NCI-H345 (cell line): ENCODE measurements around the gene MYH14.
A peak's percentile ranks its signal among the peaks of the same experiment; 100 is the strongest.

Experiments
- DNase-seq: peaks from one replicate; lab custom pipeline; 2025; lab: John Stamatoyannopoulos, UW

The MYH14 gene

DNA sequence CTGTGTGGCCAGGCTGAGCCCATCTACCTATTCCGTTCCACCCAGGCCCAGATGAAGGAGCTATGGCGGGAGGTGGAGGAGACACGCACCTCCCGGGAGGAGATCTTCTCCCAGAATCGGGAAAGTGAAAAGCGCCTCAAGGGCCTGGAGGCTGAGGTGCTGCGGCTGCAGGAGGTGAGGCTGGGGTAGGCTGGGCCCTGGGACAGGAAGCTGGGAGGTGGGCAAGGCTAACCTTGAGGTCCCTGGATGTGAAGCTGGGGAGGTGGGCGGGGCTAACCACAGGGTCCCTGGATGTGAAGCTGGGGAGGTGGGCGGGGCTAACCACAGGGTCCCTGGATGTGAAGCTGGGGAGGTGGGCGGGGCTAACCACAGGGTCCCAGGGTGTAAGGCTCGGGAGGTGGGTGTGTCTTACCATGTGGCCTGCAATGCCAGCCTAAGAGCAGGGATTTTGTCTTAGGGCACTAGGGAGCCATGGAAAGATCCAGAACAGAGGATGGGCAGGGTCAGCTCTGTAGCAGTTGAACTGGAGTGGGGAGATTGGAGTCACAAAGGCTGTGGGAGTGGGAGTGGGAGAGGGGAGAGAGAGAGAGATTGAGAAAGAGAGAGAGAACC is 88.9 kb downstream of the MYH14 start:
- no peak for DNase-seq

DNA sequence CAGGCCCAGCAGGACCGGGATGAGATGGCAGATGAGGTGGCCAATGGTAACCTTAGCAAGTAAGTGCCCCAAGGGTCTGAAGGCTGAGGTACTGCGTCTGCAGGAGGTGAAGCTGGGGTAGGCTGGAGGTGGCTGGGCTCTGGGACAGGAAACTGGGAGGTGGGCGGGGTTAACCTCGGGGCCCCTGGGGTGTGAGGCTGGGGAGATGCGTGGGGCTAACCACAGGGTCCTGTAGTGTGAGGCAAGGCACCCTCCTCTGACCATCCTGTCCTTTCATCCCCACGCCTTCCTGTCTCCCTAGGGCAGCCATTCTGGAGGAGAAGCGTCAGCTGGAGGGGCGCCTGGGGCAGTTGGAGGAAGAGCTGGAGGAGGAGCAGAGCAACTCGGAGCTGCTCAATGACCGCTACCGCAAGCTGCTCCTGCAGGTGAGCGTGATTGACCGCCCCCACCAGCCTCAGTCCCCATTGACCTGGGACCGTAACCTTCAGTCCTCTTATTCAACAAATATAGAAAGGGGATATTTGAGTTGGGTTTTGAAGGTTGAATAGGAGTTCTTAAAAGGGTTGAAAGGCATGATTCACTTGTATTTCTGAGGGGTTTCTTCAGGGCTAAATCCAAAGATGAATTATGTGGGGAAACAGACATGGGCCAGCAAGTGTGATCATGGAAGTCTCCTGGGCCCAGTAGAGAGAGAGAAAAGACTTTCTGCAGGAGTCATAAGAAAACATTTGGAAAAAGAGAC is 90.0 kb downstream of the MYH14 start:
- DNase-seq: no peak

DNA sequence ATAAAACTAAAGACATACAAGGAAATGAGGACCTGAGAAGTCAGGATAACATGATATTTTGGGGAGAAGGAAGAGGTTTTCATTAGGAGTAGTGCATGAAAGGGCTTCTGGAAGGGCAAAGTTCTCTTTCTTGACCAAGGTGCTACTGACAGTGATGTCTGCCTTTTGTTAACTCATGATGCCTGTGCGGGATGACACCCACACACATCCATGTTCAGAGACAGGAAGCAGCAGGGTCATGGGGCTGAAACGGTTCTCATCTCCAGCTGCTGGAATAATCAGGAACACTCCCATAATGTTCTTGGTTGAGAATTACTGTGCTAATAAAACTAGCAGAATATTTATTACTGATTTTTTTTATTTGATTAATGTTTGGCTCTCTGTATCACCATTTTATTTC is 96.6 kb downstream of the MYH14 start:
- DNase-seq: no peak

DNA sequence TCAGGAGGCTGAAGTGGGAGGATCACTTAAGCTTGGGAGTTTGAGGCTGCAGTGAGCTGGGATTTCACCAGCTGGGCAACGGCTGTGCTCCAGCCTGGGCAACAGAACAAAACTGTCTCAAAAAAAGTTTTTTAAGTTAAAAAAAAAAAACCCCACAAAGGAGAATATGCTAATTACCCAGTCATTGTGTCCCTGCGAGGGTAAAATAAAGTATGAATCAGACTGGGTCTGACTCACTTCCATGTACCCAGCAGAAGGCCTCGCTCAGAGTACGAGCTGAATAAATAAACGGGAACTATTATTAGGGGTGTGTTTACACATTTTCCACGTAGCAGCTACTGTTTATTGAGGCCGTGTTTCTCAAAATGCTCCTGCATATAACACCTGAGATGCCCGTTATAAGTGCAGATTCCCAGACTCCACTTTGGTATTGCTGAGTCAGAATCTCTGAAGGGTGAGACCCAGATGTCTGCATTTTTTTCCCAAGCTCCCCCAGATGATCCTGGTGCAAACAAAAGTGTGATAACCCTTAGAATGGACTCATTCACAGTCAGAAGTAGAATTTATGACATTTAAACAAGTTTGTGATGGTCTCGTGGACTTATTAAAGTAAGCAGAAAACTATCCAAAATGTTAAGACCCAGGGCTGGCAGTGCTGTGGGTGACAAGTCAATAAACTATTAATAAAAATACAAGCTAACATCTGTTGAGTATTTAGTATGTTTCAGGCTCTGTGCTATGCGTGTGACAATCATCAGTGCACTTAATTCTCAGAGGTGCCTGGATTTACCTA is 97.6 kb downstream of the MYH14 start:
- no peak for DNase-seq

DNA sequence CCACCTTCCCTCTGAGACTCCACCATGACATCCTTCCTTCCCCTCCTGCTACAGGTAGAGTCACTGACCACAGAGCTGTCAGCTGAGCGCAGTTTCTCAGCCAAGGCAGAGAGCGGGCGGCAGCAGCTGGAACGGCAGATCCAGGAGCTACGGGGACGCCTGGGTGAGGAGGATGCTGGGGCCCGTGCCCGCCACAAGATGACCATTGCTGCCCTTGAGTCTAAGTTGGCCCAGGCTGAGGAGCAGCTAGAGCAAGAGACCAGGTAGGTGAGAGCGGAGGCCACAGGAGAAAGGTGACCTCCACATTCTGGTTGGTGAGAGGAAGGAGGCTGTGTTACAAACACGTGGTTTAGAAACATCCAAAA is 98.2 kb downstream of the MYH14 start:
- no peak for DNase-seq

DNA sequence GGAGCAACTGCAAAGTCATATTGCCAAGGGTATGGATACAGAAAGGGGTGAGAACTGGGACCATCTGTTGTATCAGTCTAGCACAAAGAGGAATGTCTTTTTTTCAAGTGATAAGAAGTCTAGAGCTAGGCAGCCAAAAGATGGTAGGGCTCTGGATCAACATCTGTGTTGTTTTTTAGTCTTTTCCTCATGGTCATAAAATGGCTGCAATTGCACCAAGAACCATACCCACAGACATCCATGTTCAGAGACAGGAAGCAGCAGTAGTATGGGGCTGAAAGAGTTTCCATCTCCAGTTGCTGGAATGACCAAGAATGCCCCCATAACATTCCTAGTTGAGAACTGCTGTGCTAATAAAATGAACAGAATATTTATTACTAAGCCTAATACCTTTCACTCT is 100.1 kb downstream of the MYH14 start:
- no peak for DNase-seq

DNA sequence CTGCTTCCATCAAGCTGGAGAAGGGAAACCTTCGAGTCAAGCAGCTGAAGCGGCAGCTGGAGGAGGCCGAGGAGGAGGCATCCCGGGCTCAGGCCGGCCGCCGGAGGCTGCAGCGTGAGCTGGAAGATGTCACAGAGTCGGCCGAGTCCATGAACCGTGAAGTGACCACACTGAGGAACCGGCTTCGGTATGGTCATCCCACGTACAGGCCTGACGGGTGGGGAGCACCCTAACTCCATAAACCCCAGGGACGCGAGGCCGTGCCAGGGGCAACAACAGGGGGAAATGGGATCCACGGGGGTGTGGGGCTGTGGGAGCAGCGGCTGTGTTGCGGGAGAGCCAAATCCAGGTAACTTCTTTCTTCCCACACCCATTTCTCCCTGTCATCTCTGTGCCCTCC is 105.6 kb downstream of the MYH14 start:
- DNase-seq: no peak

DNA sequence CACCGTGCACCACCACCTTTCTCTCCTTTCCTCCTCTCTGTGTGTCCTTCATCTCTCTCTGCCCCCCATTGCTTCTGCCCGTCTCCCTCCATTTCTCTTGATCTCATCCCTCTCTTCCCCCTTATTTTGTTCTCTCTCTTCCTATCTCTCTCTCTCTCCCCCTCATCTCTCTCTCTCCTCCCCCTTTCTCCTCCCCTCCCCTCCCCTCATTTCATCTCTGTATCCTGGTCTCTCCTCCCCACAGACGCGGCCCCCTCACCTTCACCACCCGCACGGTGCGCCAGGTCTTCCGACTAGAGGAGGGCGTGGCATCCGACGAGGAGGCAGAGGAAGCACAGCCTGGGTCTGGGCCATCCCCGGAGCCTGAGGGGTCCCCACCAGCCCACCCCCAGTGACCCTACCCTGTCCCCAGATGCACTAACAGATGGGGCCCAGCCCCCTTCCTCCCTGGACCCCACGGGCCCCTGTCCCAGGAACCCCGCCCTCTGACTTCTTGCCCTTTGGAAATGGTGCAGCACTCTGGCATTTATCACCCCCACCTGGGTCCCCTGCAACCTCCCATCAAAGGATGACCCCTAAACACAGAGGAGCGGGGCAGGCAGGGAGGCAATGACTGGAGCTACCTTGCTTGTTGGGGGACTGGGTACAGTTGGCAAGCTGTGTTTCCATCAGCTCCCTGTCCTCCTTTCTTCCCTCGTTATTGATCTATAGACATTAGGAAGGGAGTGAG is 106.1 kb downstream of the MYH14 start:
- DNase-seq: no peak

DNA sequence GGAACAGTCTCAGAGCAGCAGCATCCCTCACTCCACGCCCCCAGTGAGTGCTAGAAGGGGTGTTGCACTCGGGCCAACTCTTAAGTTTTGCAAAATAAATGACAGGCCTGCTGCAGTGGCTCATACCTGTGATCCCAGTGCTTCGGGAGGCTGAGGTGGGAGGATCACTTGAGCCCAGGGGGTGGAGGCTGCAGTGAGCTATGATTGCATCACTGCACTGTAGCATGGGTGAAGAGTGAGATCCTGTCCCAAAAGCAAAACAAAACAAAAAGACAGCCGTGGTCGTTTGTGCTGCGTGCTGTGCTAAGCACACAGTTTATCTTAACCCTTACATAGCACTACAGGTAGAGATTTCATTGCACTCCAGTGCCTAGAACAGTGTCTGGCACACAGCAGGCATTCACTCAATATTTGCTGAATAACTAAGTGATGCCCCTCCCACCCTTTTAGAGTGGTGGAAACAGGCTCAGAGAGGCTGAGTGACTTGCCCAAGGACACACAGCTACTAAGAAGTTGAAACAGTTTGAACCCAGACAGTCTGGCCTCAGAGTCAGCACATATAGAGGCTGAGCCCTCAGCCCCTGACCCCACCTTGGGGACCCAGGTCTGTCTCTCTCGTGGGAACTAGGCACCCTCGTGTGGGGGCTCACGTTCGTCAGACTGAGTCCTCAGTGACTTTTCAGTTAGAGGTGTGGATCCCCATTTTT is 107.5 kb downstream of the MYH14 start:
- no peak for DNase-seq

DNA sequence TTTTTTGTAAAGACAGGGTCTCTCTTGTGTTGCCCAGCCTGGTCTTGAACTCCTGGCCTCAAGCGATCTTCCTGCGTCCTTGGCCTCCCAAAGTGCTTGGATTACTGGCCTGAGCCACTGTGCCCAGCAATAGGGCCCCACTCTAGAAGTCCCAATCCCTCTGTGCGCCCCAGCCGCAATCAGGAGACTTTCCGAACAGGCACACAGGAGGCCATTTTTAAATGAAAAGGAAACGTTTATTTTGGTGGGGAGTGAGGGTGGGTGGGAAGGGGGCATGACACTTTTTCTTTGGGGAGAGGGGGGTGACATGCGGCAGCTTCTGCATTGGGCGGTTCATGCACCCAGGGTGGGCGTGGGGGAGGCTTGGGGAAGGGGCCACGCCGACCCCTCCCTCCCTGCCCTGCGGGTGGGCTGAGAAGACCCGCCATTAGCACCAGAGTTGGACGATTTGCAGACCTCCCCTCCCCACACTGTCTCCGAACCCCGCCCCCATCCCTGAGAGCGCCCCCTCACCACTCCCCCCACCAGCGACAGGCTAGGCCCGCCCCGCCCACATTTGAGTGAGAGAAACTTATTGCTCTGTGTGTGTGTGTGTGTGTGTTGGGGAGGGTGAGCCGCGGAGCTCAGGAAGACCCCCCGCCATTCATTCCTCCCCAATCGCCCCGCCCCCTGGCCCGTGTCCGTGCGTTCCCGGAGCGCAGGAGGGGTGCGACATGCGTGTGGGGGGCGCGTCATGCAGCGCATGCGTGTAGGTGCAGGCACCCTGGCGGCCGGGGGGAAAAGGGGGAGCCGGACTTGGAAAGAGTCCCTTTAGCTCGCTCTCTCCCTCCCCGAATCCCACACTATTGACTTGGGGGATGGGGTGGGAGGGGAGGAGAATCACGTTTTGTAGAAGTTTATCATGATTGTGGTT is 108.6 kb downstream of the MYH14 start:
- peak; percentile 79 for DNase-seq

DNA sequence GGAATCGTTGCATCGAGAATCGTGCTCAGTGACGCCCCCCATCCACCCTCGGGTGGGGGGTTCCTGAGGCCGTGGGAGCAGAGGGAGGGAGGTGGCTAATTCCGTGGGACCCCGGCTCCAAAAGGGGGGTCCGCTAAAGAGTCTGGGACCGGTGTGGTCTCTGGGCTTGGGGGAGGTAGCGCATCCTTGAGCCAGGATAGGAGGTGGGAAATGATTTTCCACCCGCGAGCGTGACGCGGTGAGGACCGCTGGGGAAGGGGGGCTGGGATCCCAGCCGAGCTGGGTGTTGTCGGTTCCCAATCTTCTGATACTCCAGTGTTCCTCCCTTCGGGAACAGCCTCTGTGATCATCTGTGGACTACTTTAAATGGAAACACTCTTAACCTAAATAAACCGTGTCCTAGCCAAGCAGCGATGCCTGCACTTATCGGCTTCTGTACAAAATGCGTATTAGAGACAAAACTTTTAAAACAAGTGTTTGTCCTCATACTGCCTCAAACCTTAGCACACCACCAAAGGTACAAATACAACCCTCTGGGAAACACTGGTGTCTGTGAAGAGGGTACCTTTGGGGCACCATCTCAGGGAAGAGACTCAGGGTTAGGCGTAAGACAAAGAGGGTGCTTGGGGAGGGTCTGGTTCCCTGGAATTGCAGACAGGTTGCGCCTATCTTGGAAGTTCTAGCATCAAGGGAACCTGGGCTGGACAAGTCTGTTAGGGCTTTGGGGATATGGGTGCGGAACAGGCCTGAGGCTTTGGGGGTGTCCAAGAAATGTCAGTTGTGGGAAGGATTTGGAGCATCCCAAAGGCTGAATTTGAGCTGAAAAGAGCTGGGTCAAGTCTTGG is 109.8 kb downstream of the MYH14 start:
- peak; percentile 29 for DNase-seq

DNA sequence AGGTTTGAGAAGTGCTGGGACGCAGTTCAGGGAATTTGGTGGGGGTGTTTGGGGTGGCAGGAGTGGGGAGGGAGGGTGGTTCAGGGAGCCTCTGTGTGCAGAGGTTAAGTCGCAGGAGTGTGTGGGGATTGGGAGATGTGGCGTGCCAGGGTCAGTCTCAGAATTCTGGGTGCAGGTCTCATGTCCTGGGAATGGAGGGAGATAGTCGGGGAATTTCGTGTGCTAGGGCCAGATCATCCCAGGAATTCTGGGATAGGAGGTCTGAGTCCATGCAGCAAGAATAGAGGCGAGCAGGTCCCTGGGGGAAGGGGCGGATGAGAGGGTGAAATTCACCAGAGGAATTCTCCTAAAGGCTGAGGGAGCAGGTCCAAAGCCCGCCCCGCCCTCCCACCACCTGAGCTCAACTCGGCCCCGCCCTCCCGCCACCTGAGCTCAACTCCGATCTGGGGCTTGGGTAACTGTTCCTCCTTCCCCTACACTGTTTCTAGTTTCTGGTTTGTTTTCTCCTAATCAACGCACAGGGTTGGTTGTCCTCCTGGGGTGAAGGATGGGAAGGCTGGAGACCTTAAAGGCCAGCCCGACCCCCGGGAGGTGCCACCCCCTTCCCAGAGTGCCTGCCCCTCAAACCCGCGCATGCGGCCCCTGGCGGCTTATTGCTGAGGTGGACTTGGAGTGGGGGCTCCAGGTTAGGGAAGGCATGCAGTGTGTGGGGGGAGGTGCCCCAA is 110.6 kb downstream of the MYH14 start:
- peak; percentile 41 for DNase-seq

DNA sequence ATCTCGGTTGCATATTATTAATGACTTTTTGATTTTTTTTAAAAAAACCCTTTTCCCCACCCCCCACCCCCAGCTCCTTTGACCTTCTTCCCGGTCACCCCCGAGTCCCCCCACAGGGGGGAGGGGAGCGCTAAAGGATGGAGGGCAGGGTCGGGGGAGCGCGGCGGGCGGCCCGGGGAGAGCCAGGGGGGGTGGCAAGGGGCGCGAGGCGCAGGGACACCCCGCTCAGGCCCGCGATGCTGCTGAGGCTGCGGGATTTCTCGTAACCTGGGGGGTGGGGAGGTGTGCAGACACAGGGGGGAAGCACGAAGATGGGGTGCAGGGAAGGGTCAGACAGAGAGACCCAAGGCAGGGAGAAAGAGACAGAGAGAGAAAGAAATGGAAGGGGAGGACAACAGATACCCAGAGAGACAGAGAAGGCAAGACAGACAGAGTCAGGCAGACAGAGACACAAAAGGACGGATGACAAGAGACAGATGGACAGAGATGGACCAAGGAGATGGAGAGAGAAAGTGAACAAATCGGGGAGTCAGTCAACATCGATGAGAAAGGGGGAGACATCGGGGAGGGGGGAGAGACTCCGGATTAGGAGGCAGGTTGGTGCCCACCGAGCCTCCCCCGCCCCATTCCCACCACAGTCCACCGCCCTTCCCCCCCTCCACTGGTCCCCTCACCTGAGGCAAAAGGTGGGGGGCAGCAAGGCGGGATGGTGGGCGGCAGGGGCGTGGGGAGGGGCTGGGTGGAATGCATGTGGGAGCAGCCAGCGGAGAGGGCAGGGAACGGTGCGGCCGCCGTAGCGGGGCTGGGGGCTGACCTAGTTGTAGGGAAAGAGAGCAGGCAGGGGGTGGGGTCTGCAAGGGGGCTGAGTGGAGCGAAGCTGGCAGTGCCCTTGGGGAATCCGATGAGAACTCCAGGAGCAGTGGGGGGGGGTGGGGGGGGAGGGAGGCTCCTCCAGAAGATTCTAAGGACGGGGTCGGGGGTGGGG is 111.6 kb downstream of the MYH14 start:
- peak; percentile 35 for DNase-seq

DNA sequence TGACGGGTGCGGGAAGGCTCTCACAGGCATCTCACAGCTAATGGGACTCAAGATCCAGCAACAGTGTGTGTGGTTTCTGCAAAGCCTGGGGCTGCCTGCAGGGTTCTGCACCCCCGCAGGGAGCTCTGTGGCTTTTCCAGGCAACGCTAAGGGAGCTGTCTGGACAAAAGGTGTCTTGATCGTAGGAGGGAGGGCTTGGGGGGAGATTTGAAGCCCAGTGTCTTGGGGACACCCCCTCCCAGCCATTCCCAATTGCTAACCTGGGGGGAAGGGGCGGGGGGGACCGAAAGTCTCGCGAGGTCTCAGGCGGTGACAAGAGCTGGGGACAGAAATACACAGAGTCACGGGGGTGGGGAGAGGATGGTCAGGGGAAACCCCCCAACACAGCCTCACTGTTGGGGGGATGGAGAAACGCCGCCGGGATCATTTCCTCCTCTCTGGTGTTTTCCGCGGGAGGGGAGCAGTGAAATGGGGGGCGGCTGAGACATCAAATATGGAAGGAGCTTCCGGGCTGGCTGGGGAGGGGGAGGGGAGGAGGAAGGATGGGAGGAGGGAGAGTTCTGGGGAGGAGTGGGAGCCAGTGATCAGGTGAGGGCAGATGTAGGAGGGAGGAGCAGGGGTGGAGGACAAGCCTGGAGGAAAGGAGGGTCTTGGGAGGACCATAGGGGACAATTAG is 112.5 kb downstream of the MYH14 start:
- DNase-seq: peak; percentile 40

DNA sequence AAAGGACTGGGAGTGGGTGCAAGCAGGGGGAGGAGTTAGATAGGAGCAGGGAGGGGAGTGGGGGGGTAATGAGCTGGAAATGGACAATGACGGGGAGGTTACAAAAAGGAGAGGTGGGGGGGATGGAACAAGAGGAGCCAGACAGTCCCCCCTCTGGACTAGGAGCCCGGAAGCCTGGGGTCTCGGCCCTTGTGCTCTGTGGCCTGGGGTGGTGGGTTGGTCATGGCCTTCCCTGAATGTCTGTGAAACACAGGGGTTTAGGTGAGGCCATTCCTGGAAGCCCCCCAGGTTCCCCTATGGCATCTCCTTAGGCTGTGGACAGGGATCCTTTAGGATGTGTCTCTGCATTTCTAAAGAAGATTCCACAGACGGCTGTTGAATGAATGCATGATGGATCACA is 113.7 kb downstream of the MYH14 start:
- no peak for DNase-seq

DNA sequence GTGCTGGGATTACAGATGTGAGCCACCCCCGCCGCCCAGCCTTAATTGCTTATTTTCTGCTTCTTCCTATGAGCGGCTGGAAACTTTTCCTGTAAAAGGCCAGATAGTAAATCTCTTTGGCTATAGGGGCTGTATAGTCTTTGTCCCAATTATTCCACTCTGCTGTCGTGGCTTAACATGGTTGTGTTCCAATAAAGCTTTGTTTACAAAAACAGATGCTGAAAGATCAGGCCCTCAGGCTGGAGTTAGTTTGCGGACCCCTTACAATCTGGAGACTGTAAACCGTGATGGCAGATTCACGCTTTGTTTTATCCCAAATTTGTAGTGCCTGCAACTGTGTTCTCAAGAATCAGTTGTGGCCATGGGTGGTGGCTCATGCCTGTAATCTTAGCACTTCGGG is 115.0 kb downstream of the MYH14 start:
- DNase-seq: no peak

DNA sequence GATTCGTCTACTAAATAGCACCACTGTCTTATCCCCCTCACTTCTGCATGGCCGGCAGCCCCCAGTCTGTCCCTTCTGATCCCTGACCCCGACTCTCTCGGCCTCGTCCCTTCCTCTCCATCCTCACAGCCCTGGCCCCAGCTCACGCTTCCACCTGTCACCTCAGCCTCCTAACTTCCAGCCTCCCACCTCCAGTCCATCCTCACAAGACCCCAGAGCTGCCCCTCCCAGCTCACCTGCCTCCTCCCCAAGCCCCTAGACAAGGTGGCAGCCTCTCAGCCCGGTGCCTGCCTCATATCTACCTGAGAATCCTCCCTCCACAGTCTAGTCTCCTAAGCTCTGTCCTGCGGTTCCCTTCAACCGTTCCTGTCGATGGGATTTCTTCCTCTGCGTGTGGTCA is 115.7 kb downstream of the MYH14 start:
- DNase-seq: no peak
